HEK293 (cell line): ENCODE results near the gene RPS23.

Source experiments
- HOXA7 ChIP-seq: sonication (generic); formaldehyde crosslinking; IDR thresholded peaks from 2 replicates; pipeline ENCODE4 v1.8.1; 2022; ENCODE audit warnings: missing genetic modification reagents, borderline replicate concordance
- MEIS1 ChIP-seq: sonication (generic); formaldehyde crosslinking; IDR thresholded peaks from 2 replicates; pipeline ENCODE4 v1.8.1; 2022; ENCODE audit warnings: missing genetic modification reagents, mild to moderate bottlenecking, borderline replicate concordance
- REPIN1 ChIP-seq: fragments of 450-650 bp; formaldehyde crosslinking; IDR thresholded peaks from 2 replicates; pipeline ENCODE4 v1.5.1; 2017; ENCODE audit warnings: missing biosample characterization, missing genetic modification characterization, low read depth
- SP3 ChIP-seq: fragments of 450-650 bp; formaldehyde crosslinking; IDR thresholded peaks from 2 replicates; pipeline ENCODE4 v1.5.1; 2016; ENCODE audit warnings: missing biosample characterization, missing genetic modification characterization
- TRIM28 ChIP-seq: IDR thresholded peaks from 2 replicates; pipeline ENCODE4 v1.6.1; 2011; ENCODE audit warnings: low read length, control low read depth, borderline replicate concordance
- ZBTB20 ChIP-seq: fragments of 450-650 bp; formaldehyde crosslinking; IDR thresholded peaks from 2 replicates; pipeline ENCODE4 v1.5.1; 2016; ENCODE audit warnings: missing biosample characterization, missing genetic modification characterization
- ZNF138 ChIP-seq: fragments of 450-650 bp; formaldehyde crosslinking; IDR thresholded peaks from 2 replicates; pipeline ENCODE4 v1.5.1; 2016; ENCODE audit warnings: missing biosample characterization, missing genetic modification characterization, borderline replicate concordance
- ZNF292 ChIP-seq: fragments of 450-650 bp; formaldehyde crosslinking; IDR thresholded peaks from 2 replicates; pipeline ENCODE4 v1.5.1; 2016; ENCODE audit warnings: low read depth, missing biosample characterization, missing genetic modification characterization, borderline replicate concordance
- ZNF335 ChIP-seq: fragments of 450-650 bp; formaldehyde crosslinking; conservative IDR thresholded peaks from 2 replicates; pipeline ENCODE4 v1.5.1; 2016; ENCODE audit warnings: missing biosample characterization, missing genetic modification characterization
- ZNF416 ChIP-seq: fragments of 450-650 bp; formaldehyde crosslinking; IDR thresholded peaks from 2 replicates; pipeline ENCODE4 v1.5.1; 2016; ENCODE audit warnings: missing biosample characterization, missing genetic modification characterization
- ZNF514 ChIP-seq: fragments of 450-650 bp; formaldehyde crosslinking; IDR thresholded peaks from 2 replicates; pipeline ENCODE4 v1.5.1; 2016; ENCODE audit warnings: missing biosample characterization, missing genetic modification characterization
- ZNF549 ChIP-seq: fragments of 450-650 bp; IDR thresholded peaks from 2 replicates; pipeline ENCODE4 v1.5.1; 2018; ENCODE audit warnings: missing biosample characterization, missing genetic modification characterization, mild to moderate bottlenecking, inconsistent platforms, moderate library complexity
- ZNF621 ChIP-seq: fragments of 450-650 bp; formaldehyde crosslinking; IDR thresholded peaks from 2 replicates; pipeline ENCODE4 v1.5.1; 2017; ENCODE audit warnings: missing biosample characterization, missing genetic modification characterization
- ZNF660 ChIP-seq: fragments of 450-650 bp; IDR thresholded peaks from 2 replicates; pipeline ENCODE4 v1.5.1; 2018; ENCODE audit warnings: missing biosample characterization, mild to moderate bottlenecking, missing genetic modification characterization
- ZNF830 ChIP-seq: fragments of 450-650 bp; IDR thresholded peaks from 2 replicates; pipeline ENCODE4 v1.5.0; 2018; ENCODE audit warnings: missing biosample characterization, missing genetic modification characterization, low read depth, mild to moderate bottlenecking, moderate library complexity
- ZSCAN16 ChIP-seq: fragments of 450-650 bp; formaldehyde crosslinking; IDR thresholded peaks from 2 replicates; pipeline ENCODE4 v1.5.1; 2016; ENCODE audit warnings: missing biosample characterization, missing genetic modification characterization
- TF ChIP-seq, protein P1 (sequence below): fragments of 450-650 bp; formaldehyde crosslinking; IDR thresholded peaks from 2 replicates; pipeline ENCODE4 v1.5.1; 2016; ENCODE audit warnings: missing biosample characterization, missing genetic modification characterization
- TF ChIP-seq, protein P2 (sequence below): fragments of 450-650 bp; formaldehyde crosslinking; IDR thresholded peaks from 2 replicates; pipeline ENCODE4 v1.5.1; 2016; ENCODE audit warnings: missing biosample characterization, missing genetic modification characterization
- TF ChIP-seq, protein P3 (sequence below): fragments of 450-650 bp; formaldehyde crosslinking; IDR thresholded peaks from 2 replicates; pipeline ENCODE4 v1.5.1; 2016; ENCODE audit warnings: missing biosample characterization, missing genetic modification characterization
- TF ChIP-seq, protein P4 (sequence below): fragments of 450-650 bp; formaldehyde crosslinking; IDR thresholded peaks from 2 replicates; pipeline ENCODE4 v1.5.1; 2016; ENCODE audit warnings: missing biosample characterization, missing genetic modification characterization
- TF ChIP-seq, protein P5 (sequence below): fragments of 450-650 bp; formaldehyde crosslinking; IDR thresholded peaks from 2 replicates; pipeline ENCODE4 v1.5.1; 2016; ENCODE audit warnings: missing biosample characterization, missing genetic modification characterization

The RPS23 gene

DNA sequence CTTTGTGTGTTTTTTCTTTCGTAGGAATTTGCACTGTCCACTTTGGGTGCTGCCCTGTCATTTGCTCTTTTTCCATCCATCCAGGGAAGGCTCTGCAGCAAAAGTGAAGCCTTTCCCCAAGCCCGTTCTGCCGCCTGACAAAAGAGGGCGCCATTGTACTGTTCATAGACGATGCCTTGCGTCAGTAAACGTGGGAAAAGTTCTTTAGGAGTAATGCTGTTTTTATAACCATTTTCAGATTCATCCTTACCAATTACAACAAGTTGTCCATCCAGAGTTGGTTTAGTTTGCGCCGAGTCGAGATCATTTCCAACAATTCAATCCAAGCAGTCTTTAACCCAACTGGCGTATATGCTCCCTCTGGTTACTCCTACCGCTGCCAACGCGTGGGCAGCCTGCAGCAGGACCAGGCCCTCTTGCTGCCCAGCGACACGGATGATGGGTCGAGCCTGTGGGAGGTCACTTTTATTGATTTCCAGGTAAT, 34.3 kb upstream of the RPS23 start (continued):
- TF ChIP-seq REPIN1: no peak
- TF ChIP-seq, protein P1, sequence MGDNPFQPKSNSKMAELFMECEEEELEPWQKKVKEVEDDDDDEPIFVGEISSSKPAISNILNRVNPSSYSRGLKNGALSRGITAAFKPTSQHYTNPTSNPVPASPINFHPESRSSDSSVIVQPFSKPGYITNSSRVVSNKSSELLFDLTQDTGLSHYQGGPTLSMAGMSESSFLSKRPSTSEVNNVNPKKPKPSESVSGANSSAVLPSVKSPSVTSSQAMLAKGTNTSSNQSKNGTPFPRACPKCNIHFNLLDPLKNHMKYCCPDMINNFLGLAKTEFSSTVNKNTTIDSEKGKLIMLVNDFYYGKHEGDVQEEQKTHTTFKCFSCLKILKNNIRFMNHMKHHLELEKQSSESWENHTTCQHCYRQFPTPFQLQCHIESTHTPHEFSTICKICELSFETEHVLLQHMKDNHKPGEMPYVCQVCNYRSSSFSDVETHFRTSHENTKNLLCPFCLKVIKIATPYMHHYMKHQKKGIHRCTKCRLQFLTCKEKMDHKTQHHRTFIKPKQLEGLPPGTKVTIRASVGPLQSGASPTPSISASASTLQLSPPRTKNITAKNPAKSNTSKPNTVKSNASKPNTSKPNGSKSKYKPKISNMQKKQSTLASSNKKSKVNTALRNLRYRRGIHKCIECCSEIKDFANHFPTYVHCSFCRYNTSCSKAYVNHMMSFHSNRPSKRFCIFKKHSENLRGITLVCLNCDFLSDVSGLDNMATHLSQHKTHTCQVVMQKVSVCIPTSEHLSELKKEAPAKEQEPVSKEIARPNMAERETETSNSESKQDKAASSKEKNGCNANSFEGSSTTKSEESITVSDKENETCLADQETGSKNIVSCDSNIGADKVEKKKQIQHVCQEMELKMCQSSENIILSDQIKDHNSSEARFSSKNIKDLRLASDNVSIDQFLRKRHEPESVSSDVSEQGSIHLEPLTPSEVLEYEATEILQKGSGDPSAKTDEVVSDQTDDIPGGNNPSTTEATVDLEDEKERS: no peak
- TF ChIP-seq ZNF830 (tag by site-specific recombination): no peak
- TF ChIP-seq, protein P2, sequence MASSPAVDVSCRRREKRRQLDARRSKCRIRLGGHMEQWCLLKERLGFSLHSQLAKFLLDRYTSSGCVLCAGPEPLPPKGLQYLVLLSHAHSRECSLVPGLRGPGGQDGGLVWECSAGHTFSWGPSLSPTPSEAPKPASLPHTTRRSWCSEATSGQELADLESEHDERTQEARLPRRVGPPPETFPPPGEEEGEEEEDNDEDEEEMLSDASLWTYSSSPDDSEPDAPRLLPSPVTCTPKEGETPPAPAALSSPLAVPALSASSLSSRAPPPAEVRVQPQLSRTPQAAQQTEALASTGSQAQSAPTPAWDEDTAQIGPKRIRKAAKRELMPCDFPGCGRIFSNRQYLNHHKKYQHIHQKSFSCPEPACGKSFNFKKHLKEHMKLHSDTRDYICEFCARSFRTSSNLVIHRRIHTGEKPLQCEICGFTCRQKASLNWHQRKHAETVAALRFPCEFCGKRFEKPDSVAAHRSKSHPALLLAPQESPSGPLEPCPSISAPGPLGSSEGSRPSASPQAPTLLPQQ: no peak
- TF ChIP-seq HOXA7 (CRISPR knock-in tag): no peak
- TF ChIP-seq SP3: no peak
- TF ChIP-seq ZNF514 (tag by site-specific recombination): no peak
- no peak for TF ChIP-seq MEIS1 (CRISPR knock-in tag)
- TF ChIP-seq ZNF416 (tag by site-specific recombination): no peak
- TF ChIP-seq, protein P3, sequence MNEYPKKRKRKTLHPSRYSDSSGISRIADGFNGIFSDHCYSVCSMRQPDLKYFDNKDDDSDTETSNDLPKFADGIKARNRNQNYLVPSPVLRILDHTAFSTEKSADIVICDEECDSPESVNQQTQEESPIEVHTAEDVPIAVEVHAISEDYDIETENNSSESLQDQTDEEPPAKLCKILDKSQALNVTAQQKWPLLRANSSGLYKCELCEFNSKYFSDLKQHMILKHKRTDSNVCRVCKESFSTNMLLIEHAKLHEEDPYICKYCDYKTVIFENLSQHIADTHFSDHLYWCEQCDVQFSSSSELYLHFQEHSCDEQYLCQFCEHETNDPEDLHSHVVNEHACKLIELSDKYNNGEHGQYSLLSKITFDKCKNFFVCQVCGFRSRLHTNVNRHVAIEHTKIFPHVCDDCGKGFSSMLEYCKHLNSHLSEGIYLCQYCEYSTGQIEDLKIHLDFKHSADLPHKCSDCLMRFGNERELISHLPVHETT (tag by site-specific recombination): no peak
- TF ChIP-seq ZNF138: no peak
- TF ChIP-seq ZNF549: peak; percentile 99
- TF ChIP-seq ZNF335 (tag by site-specific recombination): peak; percentile 38; the same call in 1 of the 2 replicates
- TF ChIP-seq ZNF292 (tag by site-specific recombination): no peak
- TF ChIP-seq, protein P4, sequence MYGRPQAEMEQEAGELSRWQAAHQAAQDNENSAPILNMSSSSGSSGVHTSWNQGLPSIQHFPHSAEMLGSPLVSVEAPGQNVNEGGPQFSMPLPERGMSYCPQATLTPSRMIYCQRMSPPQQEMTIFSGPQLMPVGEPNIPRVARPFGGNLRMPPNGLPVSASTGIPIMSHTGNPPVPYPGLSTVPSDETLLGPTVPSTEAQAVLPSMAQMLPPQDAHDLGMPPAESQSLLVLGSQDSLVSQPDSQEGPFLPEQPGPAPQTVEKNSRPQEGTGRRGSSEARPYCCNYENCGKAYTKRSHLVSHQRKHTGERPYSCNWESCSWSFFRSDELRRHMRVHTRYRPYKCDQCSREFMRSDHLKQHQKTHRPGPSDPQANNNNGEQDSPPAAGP (tag by site-specific recombination): no peak
- no peak for TF ChIP-seq ZSCAN16
- TF ChIP-seq TRIM28: 0 out of 2 replicates have a peak, but pooled peaks have one; percentile 35
- TF ChIP-seq, protein P5, sequence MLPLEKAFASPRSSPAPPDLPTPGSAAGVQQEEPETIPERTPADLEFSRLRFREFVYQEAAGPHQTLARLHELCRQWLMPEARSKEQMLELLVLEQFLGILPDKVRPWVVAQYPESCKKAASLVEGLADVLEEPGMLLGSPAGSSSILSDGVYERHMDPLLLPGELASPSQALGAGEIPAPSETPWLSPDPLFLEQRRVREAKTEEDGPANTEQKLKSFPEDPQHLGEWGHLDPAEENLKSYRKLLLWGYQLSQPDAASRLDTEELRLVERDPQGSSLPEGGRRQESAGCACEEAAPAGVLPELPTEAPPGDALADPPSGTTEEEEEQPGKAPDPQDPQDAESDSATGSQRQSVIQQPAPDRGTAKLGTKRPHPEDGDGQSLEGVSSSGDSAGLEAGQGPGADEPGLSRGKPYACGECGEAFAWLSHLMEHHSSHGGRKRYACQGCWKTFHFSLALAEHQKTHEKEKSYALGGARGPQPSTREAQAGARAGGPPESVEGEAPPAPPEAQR (tag by site-specific recombination): no peak
- no peak for TF ChIP-seq ZNF621 (tag by site-specific recombination)
- no peak for TF ChIP-seq ZBTB20
- peak; percentile 88 for TF ChIP-seq ZNF660
- TF ChIP-seq, all 188 proteins: peak for 14
